T-helper 17 cell (primary cell): ENCODE data around the gene SIRT1. TPM values are rescaled to one million over a fixed set of nuclear protein-coding genes. Genes with fewer than 3 reads are reported as not detected.

Experiments
- ATAC-seq: fragments of 150-1000 bp; cut with Tn5 transposase; 2 replicates; pipeline ENCODE4 v1.10.0; 2021; ENCODE audit warnings: mild to moderate bottlenecking, moderate library complexity
- DNase-seq, 3 donors: peaks; one replicate each; pipeline versions ENCODE4 v3.0.0 to v3.0.0-alpha.2; 2020 to 2021
- H3K9me3 ChIP-seq: one replicate; pipeline ENCODE4 v1.7.0; 2013; ENCODE audit warnings: low read length, mild to moderate bottlenecking; ENCODE audit not compliant: control insufficient read depth, poor library complexity, severe bottlenecking
- H3K27ac Mint-ChIP-seq: one replicate; pipeline ENCODE4 v1.8.0; 2022; ENCODE audit warnings: mild to moderate bottlenecking, moderate library complexity, mixed read lengths
- H3K27me3 Mint-ChIP-seq: one replicate; pipeline ENCODE4 v1.8.0; 2022; ENCODE audit warnings: mixed read lengths
- H3K36me3 Mint-ChIP-seq: one replicate; pipeline ENCODE4 v1.8.0; 2022; ENCODE audit warnings: low read depth, mixed read lengths
- H3K4me1 Mint-ChIP-seq: one replicate; pipeline ENCODE4 v1.8.0; 2022; ENCODE audit warnings: mild to moderate bottlenecking, mixed read lengths
- H3K4me3 Mint-ChIP-seq: one replicate; pipeline ENCODE4 v1.8.0; 2022; ENCODE audit warnings: mild to moderate bottlenecking, moderate library complexity, mixed read lengths
- total RNA-seq, 4 donors: library from RNA in 2 of 4; stranded (reverse) in 2 of 4; gene quantifications; one replicate each; pipeline ENCODE4 v1.2.3 and lab custom pipeline; 2022 to 2026

SIRT1 gene
- total RNA-seq, 2 donors from 2014 or later: 48.4 to 56.4 TPM

- Mint-ChIP-seq H3K27me3 (no peaks in the 10 kb centered on the region), H3K4me3 (no peak overlapping the region)
These were observed 19.1 kb downstream of the SIRT1 start for GRCh38 chr10:67903581-67903980.

GRCh38 chr10:67912331-67912946, 28.0 kb downstream of the SIRT1 start:
- DNase-seq (no peak), ATAC-seq (no peak)
- H3K27me3 Mint-ChIP-seq: no peaks in the 10 kb centered on the region
- H3K4me3 Mint-ChIP-seq: no peak overlapping the region
- H3K4me1 Mint-ChIP-seq: peaks cover 25% of the 10 kb centered on the region
- H3K9me3 ChIP-seq: no peaks in the 10 kb centered on the region
- H3K27ac Mint-ChIP-seq: peak overlapping the region; percentile 75
- H3K36me3 Mint-ChIP-seq: peaks cover 18% of the 10 kb centered on the region

More at GRCh38 chr10:67903581-67903980, 19.1 kb downstream of the SIRT1 start:
- H3K9me3 ChIP-seq: no peaks in the 10 kb centered on the region
- Mint-ChIP-seq H3K36me3 (no peaks in the 10 kb centered on the region), H3K27ac (no peak overlapping the region), H3K4me1 (peaks cover 7% of the 10 kb centered on the region)
- DNase-seq: no peak
- ATAC-seq: no peak

- ATAC-seq (no peak), DNase-seq (no peak)
- Mint-ChIP-seq H3K4me3 (no peak overlapping the region), H3K27ac (peak overlapping the region; percentile 67), H3K27me3 (no peaks in the 10 kb centered on the region), H3K36me3 (peaks cover 15% of the 10 kb centered on the region), H3K4me1 (peaks cover 25% of the 10 kb centered on the region)
- H3K9me3 ChIP-seq: no peaks in the 10 kb centered on the region
These were observed 30.4 kb downstream of the SIRT1 start for GRCh38 chr10:67914777-67915340.

GRCh38 chr10:67917169-67917568, 32.7 kb downstream of the SIRT1 start:
- Mint-ChIP-seq H3K27ac (peak overlapping the region; percentile 29), H3K36me3 (peaks cover 12% of the 10 kb centered on the region), H3K4me3 (no peak overlapping the region), H3K4me1 (peaks cover 20% of the 10 kb centered on the region), H3K27me3 (no peaks in the 10 kb centered on the region)
- ATAC-seq (no peak), DNase-seq (no peak)
- no peaks in the 10 kb centered on the region for H3K9me3 ChIP-seq

- Mint-ChIP-seq H3K4me3 (no peak overlapping the region), H3K27me3 (no peaks in the 10 kb centered on the region), H3K27ac (peak overlapping the region; percentile 29), H3K36me3 (peaks cover 8% of the 10 kb centered on the region), H3K4me1 (peaks cover 16% of the 10 kb centered on the region)
- ATAC-seq: no peak
- DNase-seq: no peak
- no peaks in the 10 kb centered on the region for H3K9me3 ChIP-seq
These were observed 33.2 kb downstream of the SIRT1 start for GRCh38 chr10:67917679-67918078.

- H3K4me3 Mint-ChIP-seq: no peak overlapping the region
- no peaks in the 10 kb centered on the region for H3K27me3 Mint-ChIP-seq
- peaks cover 2% of the 10 kb centered on the region for H3K36me3 Mint-ChIP-seq
- no peak overlapping the region for H3K27ac Mint-ChIP-seq
- ATAC-seq (no peak), DNase-seq (no peak)
- H3K4me1 Mint-ChIP-seq: peaks cover 9% of the 10 kb centered on the region
- H3K9me3 ChIP-seq: no peaks in the 10 kb centered on the region
These were observed 36.6 kb downstream of the SIRT1 start for GRCh38 chr10:67921065-67921464.

GRCh38 chr10:67923551-67923950, 39.1 kb downstream of the SIRT1 start:
- no peaks in the 10 kb centered on the region for H3K27me3 Mint-ChIP-seq
- H3K9me3 ChIP-seq: no peaks in the 10 kb centered on the region
- DNase-seq (no peak), ATAC-seq (no peak)
- H3K27ac Mint-ChIP-seq: no peak overlapping the region
- peaks cover 5% of the 10 kb centered on the region for H3K36me3 Mint-ChIP-seq
- peaks cover 5% of the 10 kb centered on the region for H3K4me1 Mint-ChIP-seq
- H3K4me3 Mint-ChIP-seq: no peak overlapping the region

- peaks cover 5% of the 10 kb centered on the region for H3K4me1 Mint-ChIP-seq
- H3K4me3 Mint-ChIP-seq: no peak overlapping the region
- ATAC-seq (no peak), DNase-seq (no peak)
- peaks cover 5% of the 10 kb centered on the region for H3K36me3 Mint-ChIP-seq
- no peaks in the 10 kb centered on the region for H3K9me3 ChIP-seq
- H3K27me3 Mint-ChIP-seq: no peaks in the 10 kb centered on the region
- H3K27ac Mint-ChIP-seq: no peak overlapping the region
These were observed 39.7 kb downstream of the SIRT1 start for GRCh38 chr10:67924136-67924535.

- peaks cover 5% of the 10 kb centered on the region for H3K36me3 Mint-ChIP-seq
- H3K4me3 Mint-ChIP-seq: no peak overlapping the region
- no peak overlapping the region for H3K27ac Mint-ChIP-seq
- H3K4me1 Mint-ChIP-seq: peaks cover 5% of the 10 kb centered on the region
- ATAC-seq (no peak), DNase-seq (no peak)
- no peaks in the 10 kb centered on the region for H3K9me3 ChIP-seq
- no peaks in the 10 kb centered on the region for H3K27me3 Mint-ChIP-seq
These were observed 41.1 kb downstream of the SIRT1 start for GRCh38 chr10:67925449-67926005.

- H3K9me3 ChIP-seq: no peaks in the 10 kb centered on the region
- H3K27ac Mint-ChIP-seq: no peak overlapping the region
- no peak for ATAC-seq
These were observed 42.5 kb downstream of the SIRT1 start for GRCh38 chr10:67926951-67927350.

GRCh38 chr10:67933199-67933598, 48.7 kb downstream of the SIRT1 start:
- H3K9me3 ChIP-seq: no peaks in the 10 kb centered on the region
- no peak for DNase-seq
- no peak for ATAC-seq
- Mint-ChIP-seq H3K27ac (no peak overlapping the region), H3K4me3 (no peak overlapping the region), H3K4me1 (peaks cover 4% of the 10 kb centered on the region), H3K27me3 (no peaks in the 10 kb centered on the region), H3K36me3 (peaks cover 3% of the 10 kb centered on the region)

More at GRCh38 chr10:67926951-67927350, 42.5 kb downstream of the SIRT1 start:
- H3K36me3 Mint-ChIP-seq: peaks cover 5% of the 10 kb centered on the region
- peaks cover 6% of the 10 kb centered on the region for H3K4me1 Mint-ChIP-seq
- H3K27me3 Mint-ChIP-seq: no peaks in the 10 kb centered on the region
- H3K4me3 Mint-ChIP-seq: no peak overlapping the region
- no peak for DNase-seq

- Mint-ChIP-seq H3K4me3 (no peak overlapping the region), H3K27me3 (no peaks in the 10 kb centered on the region), H3K36me3 (peaks cover 3% of the 10 kb centered on the region), H3K4me1 (peaks cover 4% of the 10 kb centered on the region), H3K27ac (peak overlapping the region; percentile 21)
- DNase-seq (no peak), ATAC-seq (no peak)
- H3K9me3 ChIP-seq: no peaks in the 10 kb centered on the region
These were observed 49.9 kb downstream of the SIRT1 start for GRCh38 chr10:67934336-67934735.

- Mint-ChIP-seq H3K4me3 (no peak overlapping the region), H3K27ac (no peak overlapping the region), H3K4me1 (peaks cover 4% of the 10 kb centered on the region), H3K27me3 (no peaks in the 10 kb centered on the region), H3K36me3 (peaks cover 3% of the 10 kb centered on the region)
- ATAC-seq (no peak), DNase-seq (no peak)
- H3K9me3 ChIP-seq: no peaks in the 10 kb centered on the region
These were observed 50.8 kb downstream of the SIRT1 start for GRCh38 chr10:67935223-67935622.

GRCh38 chr10:67936416-67936815, 52.0 kb downstream of the SIRT1 start:
- H3K4me1 Mint-ChIP-seq: peaks cover 2% of the 10 kb centered on the region
- H3K36me3 Mint-ChIP-seq: peaks cover 3% of the 10 kb centered on the region
- peak overlapping the region; percentile 19 for H3K27ac Mint-ChIP-seq
- no peaks in the 10 kb centered on the region for H3K27me3 Mint-ChIP-seq
- no peaks in the 10 kb centered on the region for H3K9me3 ChIP-seq
- H3K4me3 Mint-ChIP-seq: no peak overlapping the region
- DNase-seq (no peak), ATAC-seq (no peak)
